Activated B cell treated with CpG ODN at 0.5 μM for 24 hours (primary cell): ENCODE results near the gene TRMT2A. TPM values are rescaled to one million over a fixed set of nuclear protein-coding genes. Genes with fewer than 3 reads are reported as not detected.

Experiments
- ATAC-seq: fragments of 200-7000 bp; cut with Tn5 transposase; one replicate; pipeline ENCODE4 v1.10.0; 2021; ENCODE audit warnings: low read depth, mild to moderate bottlenecking, moderate library complexity
- CTCF ChIA-PET: fragments of 350-600 bp; sonication (Branson Sonifier 250); formaldehyde crosslinking; loops from one replicate; lab custom pipeline; 2021; ENCODE audit warnings: antibody characterized with exemption; lab: Charles Lee
- POLR2A ChIA-PET: fragments of 350-600 bp; sonication (Branson Sonifier 250); formaldehyde crosslinking; loops from one replicate; lab custom pipeline; 2021; ENCODE audit warnings: antibody characterized with exemption; lab: Charles Lee
- DNase-seq: peaks from one replicate; pipeline ENCODE4 v3.0.0; 2022
- H3K27ac Mint-ChIP-seq: one replicate; pipeline ENCODE4 v1.8.0; 2020; ENCODE audit warnings: mixed read lengths
- H3K27me3 Mint-ChIP-seq: one replicate; pipeline ENCODE4 v1.8.0; 2021; ENCODE audit warnings: mixed read lengths
- H3K36me3 Mint-ChIP-seq: one replicate; pipeline ENCODE4 v1.8.0; 2021; ENCODE audit warnings: low read depth, mixed read lengths
- H3K4me1 Mint-ChIP-seq: one replicate; pipeline ENCODE4 v1.8.0; 2021; ENCODE audit warnings: mixed read lengths
- H3K4me3 Mint-ChIP-seq: one replicate; pipeline ENCODE4 v1.8.0; 2020; ENCODE audit warnings: mild to moderate bottlenecking, mixed read lengths
- H3K9me3 Mint-ChIP-seq: one replicate; pipeline ENCODE4 v1.8.0; 2020; ENCODE audit warnings: mixed read lengths
- CTCF ChIP-seq: fragments of 200-600 bp; IDR thresholded peaks from one replicate; pipeline ENCODE4 v1.8.0; 2022; ENCODE audit warnings: antibody characterized with exemption, mild to moderate bottlenecking
- intact Hi-C: fragments of 100-400 bp; cut with micrococcal nuclease; formaldehyde crosslinking; loops from one replicate; pipeline ENCODE4 v1.15.1; 2024
- total RNA-seq: library from RNA; stranded (reverse); gene quantifications from 2 replicates; pipeline ENCODE4 v1.2.3, GENCODE V29; 2022

The TRMT2A gene
- total RNA-seq, 1 donor from 2014 or later = 91.7 TPM

GRCh38 chr22:20085651-20086050, 31.4 kb downstream of the TRMT2A start:
- no peak for ATAC-seq
- DNase-seq = no peak
- no peaks in the 10 kb centered on the region for H3K9me3 Mint-ChIP-seq
- ChIA-PET CTCF (no interaction called here), POLR2A (no interaction called here)
- no peak overlapping the region for H3K4me3 Mint-ChIP-seq
- no peak overlapping the region for H3K27ac Mint-ChIP-seq
- H3K36me3 Mint-ChIP-seq = peaks cover 49% of the 10 kb centered on the region
- no peaks in the 10 kb centered on the region for H3K27me3 Mint-ChIP-seq
- intact Hi-C loops = no loop called here
- H3K4me1 Mint-ChIP-seq = peaks cover 28% of the 10 kb centered on the region
- no peak for TF ChIP-seq CTCF

GRCh38 chr22:20084547-20085413, 32.2 kb downstream of the TRMT2A start:
- intact Hi-C loops = no loop called here
- TF ChIP-seq CTCF = no peak
- no peak overlapping the region for H3K27ac Mint-ChIP-seq
- H3K36me3 Mint-ChIP-seq = peaks cover 41% of the 10 kb centered on the region
- H3K4me1 Mint-ChIP-seq = peaks cover 30% of the 10 kb centered on the region
- H3K27me3 Mint-ChIP-seq = no peaks in the 10 kb centered on the region
- POLR2A ChIA-PET = no interaction called here
- DNase-seq = no peak
- no peaks in the 10 kb centered on the region for H3K9me3 Mint-ChIP-seq
- H3K4me3 Mint-ChIP-seq = no peak overlapping the region
- CTCF ChIA-PET = no interaction called here
- ATAC-seq = no peak

GRCh38 chr22:20083891-20084546, 33.0 kb downstream of the TRMT2A start:
- ATAC-seq (no peak), DNase-seq (no peak)
- POLR2A ChIA-PET = no interaction called here
- intact Hi-C loops = no loop called here
- TF ChIP-seq CTCF = no peak
- no peak overlapping the region for H3K4me3 Mint-ChIP-seq
- no peaks in the 10 kb centered on the region for H3K27me3 Mint-ChIP-seq
- H3K9me3 Mint-ChIP-seq = no peaks in the 10 kb centered on the region
- peaks cover 34% of the 10 kb centered on the region for H3K36me3 Mint-ChIP-seq
- H3K27ac Mint-ChIP-seq = no peak overlapping the region
- peaks cover 32% of the 10 kb centered on the region for H3K4me1 Mint-ChIP-seq
- CTCF ChIA-PET = no interaction called here

GRCh38 chr22:20083157-20083890, 33.7 kb downstream of the TRMT2A start:
- H3K27me3 Mint-ChIP-seq = no peaks in the 10 kb centered on the region
- intact Hi-C loops = no loop called here
- ChIA-PET CTCF (no interaction called here), POLR2A (interaction anchor here (1.3 kb wide), 1 partner anchor 27 kb away, joined by 3 read pairs; no protein-coding TSS in a partner anchor)
- H3K36me3 Mint-ChIP-seq = peaks cover 27% of the 10 kb centered on the region
- no peak for ATAC-seq
- no peak overlapping the region for H3K27ac Mint-ChIP-seq
- no peak for TF ChIP-seq CTCF
- no peaks in the 10 kb centered on the region for H3K9me3 Mint-ChIP-seq
- no peak overlapping the region for H3K4me3 Mint-ChIP-seq
- peaks cover 32% of the 10 kb centered on the region for H3K4me1 Mint-ChIP-seq
- DNase-seq = no peak
